Neural cell (in vitro differentiated cells): ENCODE measurements around the gene VIPR1. TPM values are rescaled to one million over a fixed set of nuclear protein-coding genes. Genes with fewer than 3 reads are reported as not detected.

ENCODE experiments used
- H2AFZ ChIP-seq: fragments of 200-600, 300-800 bp; sonication (generic), shearing (Covaris generic); 2 replicates; pipeline ENCODE4 v1.6.0; 2014; ENCODE audit warnings: low read depth, mild to moderate bottlenecking, antibody characterized with exemption, low read length, moderate library complexity
- H3F3A ChIP-seq: fragments of 200-600 bp; shearing (Covaris generic); 2 replicates; pipeline ENCODE4 v1.6.1; 2016; ENCODE audit warnings: mild to moderate bottlenecking, moderate library complexity, mixed read lengths, antibody characterized with exemption, low read length; ENCODE audit not compliant: insufficient read depth, poor library complexity, severe bottlenecking
- H3K27ac ChIP-seq: fragments of 200-600, 300-800 bp; sonication (generic), shearing (Covaris generic); 2 replicates; pipeline ENCODE4 v1.5.1; 2014; ENCODE audit warnings: mild to moderate bottlenecking, low read length, moderate library complexity
- H3K27me3 ChIP-seq: fragments of 300-800, 200-600 bp; sonication (generic), shearing (Covaris generic); 2 replicates; pipeline ENCODE4 v1.6.0; 2014; ENCODE audit warnings: mild to moderate bottlenecking, low read depth, low read length, moderate library complexity; ENCODE audit not compliant: insufficient read depth
- H3K36me3 ChIP-seq: fragments of 300-800, 200-600 bp; sonication (generic), shearing (Covaris generic); 2 replicates; pipeline ENCODE4 v1.5.1; 2014; ENCODE audit warnings: mild to moderate bottlenecking, antibody characterized with exemption, low read length, moderate library complexity; ENCODE audit not compliant: insufficient read depth
- H3K4me2 ChIP-seq: fragments of 300-800, 200-600 bp; sonication (generic), shearing (Covaris generic); 2 replicates; pipeline ENCODE4 v1.6.0; 2014; ENCODE audit warnings: mild to moderate bottlenecking, low read length
- H3K4me3 ChIP-seq: fragments of 300-800, 200-600 bp; sonication (generic), shearing (Covaris generic); 2 replicates; pipeline ENCODE4 v1.5.1; 2014; ENCODE audit warnings: mild to moderate bottlenecking, low read length, moderate library complexity
- H3K79me2 ChIP-seq: fragments of 200-600 bp; shearing (Covaris generic); replicated peaks from 2 replicates; pipeline ENCODE4 v1.6.0; 2014; ENCODE audit warnings: mild to moderate bottlenecking, low read length, moderate library complexity; ENCODE audit not compliant: insufficient read depth
- H3K9ac ChIP-seq: fragments of 300-800, 200-600 bp; sonication (generic), shearing (Covaris generic); 2 replicates; pipeline ENCODE4 v1.6.1; 2016; ENCODE audit warnings: mild to moderate bottlenecking, low read length, mixed read lengths
- H3K9me2 ChIP-seq: fragments of 200-600 bp; shearing (Covaris generic); 2 replicates; pipeline ENCODE4 v1.6.1; 2016; ENCODE audit warnings: mild to moderate bottlenecking, low read length, mixed read lengths; ENCODE audit not compliant: insufficient read depth
- H3K9me3 ChIP-seq: fragments of 200-600, 300-800 bp; sonication (generic), shearing (Covaris generic); 2 replicates; pipeline ENCODE4 v1.6.1; 2016; ENCODE audit warnings: mild to moderate bottlenecking, mixed run types, low read length, moderate library complexity, mixed read lengths
- H4K20me1 ChIP-seq: fragments of 200-600 bp; shearing (Covaris generic); 2 replicates; pipeline ENCODE4 v1.6.1; 2016; ENCODE audit warnings: mild to moderate bottlenecking, mixed run types; ENCODE audit not compliant: insufficient read depth
- EP300 ChIP-seq: fragments of 450-650 bp; conservative IDR thresholded peaks from 2 replicates; pipeline ENCODE4 v1.6.1; 2014; ENCODE audit warnings: antibody characterized with exemption, mild to moderate bottlenecking, moderate library complexity; ENCODE audit not compliant: poor library complexity, severe bottlenecking
- EZH2 ChIP-seq: fragments of 200-600, 300-800 bp; shearing (Covaris generic), sonication (generic); IDR thresholded peaks from 2 replicates; pipeline ENCODE4 v1.6.1; 2014; ENCODE audit warnings: antibody characterized with exemption, low read length, borderline replicate concordance, mild to moderate bottlenecking; ENCODE audit not compliant: insufficient read depth, poor library complexity, severe bottlenecking
- MXI1 ChIP-seq: fragments of 450-650 bp; conservative IDR thresholded peaks from 2 replicates; pipeline ENCODE4 v1.6.1; 2014; ENCODE audit warnings: antibody characterized with exemption, mild to moderate bottlenecking; ENCODE audit not compliant: poor library complexity, severe bottlenecking
- POLR2AphosphoS5 ChIP-seq: IDR thresholded peaks from 2 replicates; pipeline ENCODE4 v1.6.1; 2012
- RAD21 ChIP-seq: fragments of 450-650 bp; conservative IDR thresholded peaks from 2 replicates; pipeline ENCODE4 v1.6.1; 2014; ENCODE audit warnings: antibody characterized with exemption, mild to moderate bottlenecking, moderate library complexity
- SMC3 ChIP-seq: fragments of 450-650 bp; conservative IDR thresholded peaks from 2 replicates; pipeline ENCODE4 v1.6.1; 2014; ENCODE audit warnings: antibody characterized with exemption, mild to moderate bottlenecking, moderate library complexity; ENCODE audit not compliant: poor library complexity
- TAF1 ChIP-seq: IDR thresholded peaks from 2 replicates; pipeline ENCODE4 v1.6.1; 2012; ENCODE audit warnings: low read depth
- polyA plus RNA-seq: library from polyadenylated mRNA; depleted of rRNA; stranded (reverse); fragments of >200 nt; gene quantifications from 2 replicates; pipeline ENCODE4 v1.2.3, GENCODE V29; 2014
- TF ChIP-seq, protein P1 (sequence below): IDR thresholded peaks from 2 replicates; pipeline ENCODE4 v1.6.1; 2012; ENCODE audit warnings: borderline replicate concordance
- TF ChIP-seq, protein P2 (sequence below): fragments of 450-650 bp; IDR thresholded peaks from 2 replicates; pipeline ENCODE4 v1.5.1; 2014; ENCODE audit warnings: antibody characterized with exemption, mild to moderate bottlenecking, moderate library complexity; ENCODE audit not compliant: poor library complexity, severe bottlenecking

Gene VIPR1
- polyA plus RNA-seq, 1 donor from 2014 or later: 1.6 TPM

GRCh38 chr3:42505849-42506410 lies 3.5 kb downstream of the VIPR1 start:
- Histone ChIP-seq H3K4me3 (no peak overlapping the region), H4K20me1 (no peaks in the 10 kb centered on the region), H3K4me2 (no peak overlapping the region), H3K9ac (no peak overlapping the region), H2AFZ (no peak overlapping the region), H3F3A (no peaks in the 10 kb centered on the region), H3K9me3 (no peaks in the 10 kb centered on the region), H3K27me3 (peaks cover 31% of the 10 kb centered on the region), H3K36me3 (no peaks in the 10 kb centered on the region), H3K79me2 (no peaks in the 10 kb centered on the region), H3K27ac (no peak overlapping the region), H3K9me2 (no peaks in the 10 kb centered on the region)
- TF ChIP-seq, protein P1, sequence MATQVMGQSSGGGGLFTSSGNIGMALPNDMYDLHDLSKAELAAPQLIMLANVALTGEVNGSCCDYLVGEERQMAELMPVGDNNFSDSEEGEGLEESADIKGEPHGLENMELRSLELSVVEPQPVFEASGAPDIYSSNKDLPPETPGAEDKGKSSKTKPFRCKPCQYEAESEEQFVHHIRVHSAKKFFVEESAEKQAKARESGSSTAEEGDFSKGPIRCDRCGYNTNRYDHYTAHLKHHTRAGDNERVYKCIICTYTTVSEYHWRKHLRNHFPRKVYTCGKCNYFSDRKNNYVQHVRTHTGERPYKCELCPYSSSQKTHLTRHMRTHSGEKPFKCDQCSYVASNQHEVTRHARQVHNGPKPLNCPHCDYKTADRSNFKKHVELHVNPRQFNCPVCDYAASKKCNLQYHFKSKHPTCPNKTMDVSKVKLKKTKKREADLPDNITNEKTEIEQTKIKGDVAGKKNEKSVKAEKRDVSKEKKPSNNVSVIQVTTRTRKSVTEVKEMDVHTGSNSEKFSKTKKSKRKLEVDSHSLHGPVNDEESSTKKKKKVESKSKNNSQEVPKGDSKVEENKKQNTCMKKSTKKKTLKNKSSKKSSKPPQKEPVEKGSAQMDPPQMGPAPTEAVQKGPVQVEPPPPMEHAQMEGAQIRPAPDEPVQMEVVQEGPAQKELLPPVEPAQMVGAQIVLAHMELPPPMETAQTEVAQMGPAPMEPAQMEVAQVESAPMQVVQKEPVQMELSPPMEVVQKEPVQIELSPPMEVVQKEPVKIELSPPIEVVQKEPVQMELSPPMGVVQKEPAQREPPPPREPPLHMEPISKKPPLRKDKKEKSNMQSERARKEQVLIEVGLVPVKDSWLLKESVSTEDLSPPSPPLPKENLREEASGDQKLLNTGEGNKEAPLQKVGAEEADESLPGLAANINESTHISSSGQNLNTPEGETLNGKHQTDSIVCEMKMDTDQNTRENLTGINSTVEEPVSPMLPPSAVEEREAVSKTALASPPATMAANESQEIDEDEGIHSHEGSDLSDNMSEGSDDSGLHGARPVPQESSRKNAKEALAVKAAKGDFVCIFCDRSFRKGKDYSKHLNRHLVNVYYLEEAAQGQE: no peak
- TF ChIP-seq, protein P2, sequence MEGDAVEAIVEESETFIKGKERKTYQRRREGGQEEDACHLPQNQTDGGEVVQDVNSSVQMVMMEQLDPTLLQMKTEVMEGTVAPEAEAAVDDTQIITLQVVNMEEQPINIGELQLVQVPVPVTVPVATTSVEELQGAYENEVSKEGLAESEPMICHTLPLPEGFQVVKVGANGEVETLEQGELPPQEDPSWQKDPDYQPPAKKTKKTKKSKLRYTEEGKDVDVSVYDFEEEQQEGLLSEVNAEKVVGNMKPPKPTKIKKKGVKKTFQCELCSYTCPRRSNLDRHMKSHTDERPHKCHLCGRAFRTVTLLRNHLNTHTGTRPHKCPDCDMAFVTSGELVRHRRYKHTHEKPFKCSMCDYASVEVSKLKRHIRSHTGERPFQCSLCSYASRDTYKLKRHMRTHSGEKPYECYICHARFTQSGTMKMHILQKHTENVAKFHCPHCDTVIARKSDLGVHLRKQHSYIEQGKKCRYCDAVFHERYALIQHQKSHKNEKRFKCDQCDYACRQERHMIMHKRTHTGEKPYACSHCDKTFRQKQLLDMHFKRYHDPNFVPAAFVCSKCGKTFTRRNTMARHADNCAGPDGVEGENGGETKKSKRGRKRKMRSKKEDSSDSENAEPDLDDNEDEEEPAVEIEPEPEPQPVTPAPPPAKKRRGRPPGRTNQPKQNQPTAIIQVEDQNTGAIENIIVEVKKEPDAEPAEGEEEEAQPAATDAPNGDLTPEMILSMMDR: no peak
- no peak for TF ChIP-seq RAD21
- no peak for TF ChIP-seq POLR2AphosphoS5
- no peak for TF ChIP-seq MXI1
- no peak for TF ChIP-seq SMC3
- no peak for TF ChIP-seq EZH2
- no peak for TF ChIP-seq TAF1
- no peak for TF ChIP-seq EP300

GRCh38 chr3:42507252-42507651 lies 4.8 kb downstream of the VIPR1 start:
- H3F3A ChIP-seq: no peaks in the 10 kb centered on the region
- no peak overlapping the region for H3K27ac ChIP-seq
- no peak overlapping the region for H2AFZ ChIP-seq
- no peaks in the 10 kb centered on the region for H3K79me2 ChIP-seq
- H3K4me2 ChIP-seq: no peak overlapping the region
- H4K20me1 ChIP-seq: no peaks in the 10 kb centered on the region
- TF ChIP-seq SMC3 (no peak), EP300 (no peak), TAF1 (no peak), POLR2AphosphoS5 (no peak), EZH2 (no peak)
- TF ChIP-seq, protein P2: no peak
- H3K9ac ChIP-seq: no peak overlapping the region
- no peaks in the 10 kb centered on the region for H3K9me2 ChIP-seq
- H3K27me3 ChIP-seq: peaks cover 18% of the 10 kb centered on the region
- H3K4me3 ChIP-seq: no peak overlapping the region
- H3K36me3 ChIP-seq: no peaks in the 10 kb centered on the region
- no peaks in the 10 kb centered on the region for H3K9me3 ChIP-seq
